H1 (cell line): ENCODE measurements around the gene CIAO3. TPM values are rescaled to one million over a fixed set of nuclear protein-coding genes. Genes with fewer than 3 reads are reported as not detected.

ENCODE experiments used
- CTCF ChIA-PET: fragments of 300-600 bp; sonication (Branson Sonifier 250); formaldehyde crosslinking; loops from one replicate; lab custom pipeline; 2021; ENCODE audit not compliant: partially characterized antibody; lab: Charles Lee
- POLR2A ChIA-PET: fragments of 300-600 bp; sonication (Branson Sonifier 250); formaldehyde crosslinking; loops from one replicate; lab custom pipeline; 2021; ENCODE audit warnings: inconsistent platforms; ENCODE audit not compliant: partially characterized antibody; lab: Charles Lee
- DNase-seq, 2 experiments: peaks; one replicate each; pipeline versions ENCODE4 v3.0.0 to v3.0.0-alpha.2; 2010 to 2022; ENCODE audit warnings: low spot score in 2 of 2, low read depth in 1 of 2, mixed read lengths in 1 of 2
- FAIRE-seq: peaks from 2 replicates; lab custom pipeline; 2011; peaks lifted over from hg19 to GRCh38; lab: Jason Lieb, UNC
- H2AFZ ChIP-seq: 2 replicates; pipeline ENCODE4 v1.8.1; 2012; ENCODE audit warnings: low read length, inconsistent platforms
- H2AK5ac ChIP-seq: 2 replicates; pipeline ENCODE4 v1.6.1; 2013; ENCODE audit warnings: low read depth, low read length
- H2BK120ac ChIP-seq: replicated peaks from 2 replicates; pipeline ENCODE3; 2013; ENCODE audit warnings: low read depth, low read length, inconsistent platforms
- H2BK12ac ChIP-seq: 2 replicates; pipeline ENCODE4 v1.6.1; 2013; ENCODE audit warnings: low read depth, low read length
- H2BK15ac ChIP-seq: 2 replicates; pipeline ENCODE4 v1.6.1; 2013; ENCODE audit warnings: low read length
- H2BK20ac ChIP-seq: 2 replicates; pipeline ENCODE4 v1.6.1; 2013; ENCODE audit warnings: low read length
- H2BK5ac ChIP-seq: 2 replicates; pipeline ENCODE4 v1.6.1; 2013; ENCODE audit warnings: low read depth, low read length
- H3K14ac ChIP-seq: 2 replicates; pipeline ENCODE4 v1.6.1; 2013; ENCODE audit warnings: inconsistent platforms; ENCODE audit not compliant: insufficient read length
- H3K18ac ChIP-seq: 2 replicates; pipeline ENCODE4 v1.6.1; 2013; ENCODE audit warnings: low read length; ENCODE audit errors: extremely low read depth
- H3K23ac ChIP-seq: 2 replicates; pipeline ENCODE4 v1.6.1; 2013; ENCODE audit warnings: inconsistent platforms; ENCODE audit not compliant: insufficient read length
- H3K23me2 ChIP-seq: 2 replicates; pipeline ENCODE4 v1.6.1; 2013; ENCODE audit warnings: low read depth, low read length
- H3K27ac ChIP-seq: 2 replicates; pipeline ENCODE4 v1.6.1; 2011; ENCODE audit warnings: low read depth, low read length, inconsistent platforms
- H3K27me3 ChIP-seq, 4 experiments: replicated peaks in 1 of 4; 1 replicate in 1 of 4; 2 replicates in 3 of 4; pipeline versions ENCODE4 v1.6.1 to v1.8.1; 2011 to 2013; ENCODE audit warnings: low read length in 3 of 4, mild to moderate bottlenecking in 3 of 4, inconsistent platforms in 2 of 4, mixed read lengths in 2 of 4, moderate library complexity in 1 of 4; ENCODE audit not compliant: control insufficient read depth in 3 of 4, insufficient read depth in 3 of 4; ENCODE audit errors: extremely low read depth in 1 of 4
- H3K36me3 ChIP-seq, 4 experiments: 2 replicates each; pipeline versions ENCODE4 v1.6.1 to v1.8.1; 2011 to 2013; ENCODE audit warnings: mild to moderate bottlenecking in 4 of 4, low read length in 3 of 4, moderate library complexity in 2 of 4, control low read depth in 1 of 4, inconsistent platforms in 1 of 4; ENCODE audit not compliant: insufficient read depth in 4 of 4, control insufficient read depth in 2 of 4
- H3K4ac ChIP-seq: replicated peaks from 2 replicates; pipeline ENCODE3; 2013; ENCODE audit warnings: low read length, low read depth, mixed read lengths, inconsistent platforms; ENCODE audit not compliant: insufficient read length
- H3K4me1 ChIP-seq, 4 experiments: replicated peaks in 1 of 4; 1 replicate in 1 of 4; 2 replicates in 3 of 4; pipeline versions ENCODE4 v1.6.1 to v1.8.1; 2011 to 2013; ENCODE audit warnings: low read length in 3 of 4, inconsistent platforms in 2 of 4, mixed read lengths in 1 of 4; ENCODE audit not compliant: insufficient read depth in 4 of 4, control insufficient read depth in 3 of 4
- H3K4me2 ChIP-seq, 2 experiments: 2 replicates each; pipeline versions ENCODE4 v1.6.1 to v1.8.1; 2011 to 2013; ENCODE audit warnings: low read depth in 2 of 2, low read length in 2 of 2, control low read depth in 1 of 2, inconsistent platforms in 1 of 2, mild to moderate bottlenecking in 1 of 2; ENCODE audit not compliant: insufficient read depth in 1 of 2
- H3K4me3 ChIP-seq, 4 experiments: fragments of 200-600, 300-600 bp in 1 of 4; sonication (generic), shearing (Covaris generic), sonication (Bioruptor Twin) in 1 of 4; 2 replicates each; pipeline versions ENCODE4 v1.5.1 to v1.8.1; 2011 to 2016; ENCODE audit warnings: low read length in 4 of 4, low read depth in 3 of 4, control low read depth in 2 of 4, inconsistent platforms in 2 of 4, mild to moderate bottlenecking in 2 of 4, mixed read lengths in 1 of 4, moderate library complexity in 1 of 4; ENCODE audit not compliant: insufficient read depth in 2 of 4; ENCODE audit errors: extremely low read depth in 1 of 4
- H3K56ac ChIP-seq: replicated peaks from 2 replicates; pipeline ENCODE3; 2013; ENCODE audit warnings: low read depth, mild to moderate bottlenecking, mixed read lengths, low read length, inconsistent platforms; ENCODE audit not compliant: insufficient read length
- H3K79me1 ChIP-seq: 2 replicates; pipeline ENCODE4 v1.6.1; 2013; ENCODE audit warnings: low read depth, low read length, control low read depth
- H3K79me2 ChIP-seq, 2 experiments: 2 replicates each; pipeline versions ENCODE4 v1.6.1 to v1.8.1; 2012 to 2013; ENCODE audit warnings: low read length in 2 of 2, mild to moderate bottlenecking in 2 of 2, inconsistent platforms in 1 of 2; ENCODE audit not compliant: insufficient read depth in 2 of 2, control insufficient read depth in 1 of 2
- H3K9ac ChIP-seq, 4 experiments: replicated peaks in 1 of 4; 1 replicate in 1 of 4; 2 replicates in 3 of 4; pipeline versions ENCODE4 v1.6.1 to v1.8.1; 2011 to 2013; ENCODE audit warnings: low read depth in 3 of 4, low read length in 3 of 4, control low read depth in 2 of 4, mild to moderate bottlenecking in 2 of 4, moderate library complexity in 2 of 4, inconsistent platforms in 1 of 4; ENCODE audit errors: extremely low read depth in 1 of 4
- H3K9me3 ChIP-seq, 2 experiments: 2 replicates each; pipeline versions ENCODE4 v1.6.1 to v1.8.1; 2012 to 2013; ENCODE audit warnings: mild to moderate bottlenecking in 2 of 2, moderate library complexity in 2 of 2, control low read depth in 1 of 2, inconsistent platforms in 1 of 2, low read depth in 1 of 2, low read length in 1 of 2, mixed read lengths in 1 of 2; ENCODE audit not compliant: insufficient read depth in 2 of 2
- H4K20me1 ChIP-seq, 2 experiments: replicated peaks in 1 of 2; 2 replicates each; pipeline versions ENCODE3 to v1.8.1; 2011 to 2013; ENCODE audit warnings: inconsistent platforms in 2 of 2, low read length in 2 of 2, mild to moderate bottlenecking in 1 of 2; ENCODE audit not compliant: insufficient read depth in 2 of 2, control insufficient read depth in 1 of 2
- H4K5ac ChIP-seq: 2 replicates; pipeline ENCODE4 v1.6.1; 2013; ENCODE audit warnings: low read length, low read depth, mixed read lengths, inconsistent platforms; ENCODE audit not compliant: insufficient read length
- H4K8ac ChIP-seq: 2 replicates; pipeline ENCODE4 v1.8.0; 2013; ENCODE audit warnings: mild to moderate bottlenecking, moderate library complexity, low read length, inconsistent platforms; ENCODE audit not compliant: insufficient read depth; ENCODE audit errors: extremely low read depth
- H4K91ac ChIP-seq: replicated peaks from 2 replicates; pipeline ENCODE3; 2013; ENCODE audit warnings: low read length, mixed read lengths, inconsistent platforms; ENCODE audit not compliant: insufficient read length
- FOSL1 ChIP-seq: IDR thresholded peaks from 2 replicates; pipeline ENCODE4 v1.6.1; 2011; ENCODE audit warnings: mild to moderate bottlenecking, low read depth, low read length, moderate library complexity; ENCODE audit not compliant: insufficient read depth
- MAFK ChIP-seq: IDR thresholded peaks from 2 replicates; pipeline ENCODE4 v1.6.1; 2012; ENCODE audit warnings: low read depth, mild to moderate bottlenecking, improper control_type of control experiment, low read length
- WGBS, 2 experiments: shearing (Covaris generic) in 1 of 2; methylation state at CpG; one replicate each; pipeline versions ENCODE4 v1.1.6 to v1.1.7; 2013 to 2015; ENCODE audit warnings: low lambda C conversion rate in 2 of 2, mixed read lengths in 2 of 2, inconsistent platforms in 1 of 2, low coverage in 1 of 2, missing lambda C conversion rate in 1 of 2; ENCODE audit not compliant: insufficient replicate concordance in 2 of 2, insufficient coverage in 1 of 2, insufficient read length in 1 of 2; ENCODE audit errors: extremely low coverage in 1 of 2, missing lambda C conversion rate in 1 of 2; 5-methylcytosine and 5-hydroxymethylcytosine counted together
- polyA plus RNA-seq, 7 experiments: library from polyadenylated mRNA; depleted of rRNA in 3 of 7; stranded (reverse) in 5 of 7; unstranded in 2 of 7; fragments of >200 nt in 5 of 7; fragments of 200-250 nt in 2 of 7; gene quantifications; 1 replicate in 5 of 7; 2 replicates in 1 of 7; 4 replicates in 1 of 7; pipeline versions ENCODE4 v1.2.1 to v1.2.3, GENCODE V29; 2011 to 2013; ENCODE audit warnings: missing spikeins in 2 of 7, mixed read lengths in 2 of 7
- total RNA-seq: library from RNA; stranded (reverse); fragmentation: NEBNext Ultra II Directional; extraction: Animal tissue kit (Norgen Biotek cat#: 25700); gene quantifications from 2 replicates; pipeline ENCODE4 v1.2.1, GENCODE V29; 2021

CIAO3 gene
- total and polyA plus RNA-seq, 2 of the 8 experiments (the other 6 are each of a cell fraction or from before 2014, with no cell fraction given), result 20.0 to 20.4 TPM

GRCh38 chr16:749010-749409 lies 8.2 kb upstream of the CIAO3 start:
- no peak overlapping the region for H3K4me2 ChIP-seq
- no peaks in the 10 kb centered on the region for H3K9me3 ChIP-seq
- no peak overlapping the region for H4K91ac ChIP-seq
- H4K20me1 ChIP-seq, result no peaks in the 10 kb centered on the region
- FAIRE-seq (no peak), DNase-seq (no peak)
- no peak overlapping the region for H3K18ac ChIP-seq
- no peak overlapping the region for H2BK120ac ChIP-seq
- no peak overlapping the region for H2BK15ac ChIP-seq
- H2BK12ac ChIP-seq, result no peak overlapping the region
- TF ChIP-seq MAFK, result no peak
- TF ChIP-seq FOSL1, result no peak
- no peaks in the 10 kb centered on the region for H3K36me3 ChIP-seq
- H2AFZ ChIP-seq, result no peak overlapping the region
- H3K23ac ChIP-seq, result no peak overlapping the region
- H3K79me1 ChIP-seq, result no peaks in the 10 kb centered on the region
- CTCF ChIA-PET, result interaction anchor here (0.5 to 35.8 kb wide), 10 partner anchors 8 to 1136 kb away, joined by 3 to 977 read pairs (median 12); partner anchors contain the start of genes ANTKMT, CCDC78, CIAO3 and FBXL16
- H3K27ac ChIP-seq, result no peak overlapping the region
- no peaks in the 10 kb centered on the region for H3K79me2 ChIP-seq
- WGBS, 2 experiments, result 96% methylated on average over 6 of the region's 6 CpGs; no CpG with 5 or more reads in 1 of the 2 experiments
- H4K5ac ChIP-seq, result no peak overlapping the region
- H3K23me2 ChIP-seq, result no peaks in the 10 kb centered on the region
- H4K8ac ChIP-seq, result no peak overlapping the region
- POLR2A ChIA-PET, result interaction anchor here (0.6 to 1.9 kb wide), 9 partner anchors 9 to 764 kb away, joined by 3 to 7 read pairs (median 4); partner anchors contain the start of genes ANTKMT and MSLN
- H3K14ac ChIP-seq, result no peak overlapping the region
- H3K4me3 ChIP-seq, result no peak overlapping the region
- peaks cover 3 to 12% (median 5%) of the 10 kb centered on the region in 4 experiments; a peak in 5 of 7 replicates for H3K4me1 ChIP-seq
- H3K9ac ChIP-seq, result no peak overlapping the region
- H2AK5ac ChIP-seq, result no peak overlapping the region
- no peak overlapping the region for H2BK20ac ChIP-seq
- no peak overlapping the region for H2BK5ac ChIP-seq
- H3K27me3 ChIP-seq, result no peaks in the 10 kb centered on the region
- H3K56ac ChIP-seq, result no peak overlapping the region
- H3K4ac ChIP-seq, result no peak overlapping the region
